HG03159 (cell line): ENCODE results near the gene FOLR3.
"Not testable (repeated sequence)": the region's sequence is repeated elsewhere in the genome, so short reads cannot be mapped to it uniquely, and the experiment has no call there.

Experiments used
- ATAC-seq: cut with Tn5 transposase; IDR thresholded peaks from one replicate; pipeline ENCODE4 v1.9.1; 2021; ENCODE audit warnings: mild to moderate bottlenecking, moderate library complexity; ENCODE audit not compliant: unreplicated experiment

Gene FOLR3

DNA sequence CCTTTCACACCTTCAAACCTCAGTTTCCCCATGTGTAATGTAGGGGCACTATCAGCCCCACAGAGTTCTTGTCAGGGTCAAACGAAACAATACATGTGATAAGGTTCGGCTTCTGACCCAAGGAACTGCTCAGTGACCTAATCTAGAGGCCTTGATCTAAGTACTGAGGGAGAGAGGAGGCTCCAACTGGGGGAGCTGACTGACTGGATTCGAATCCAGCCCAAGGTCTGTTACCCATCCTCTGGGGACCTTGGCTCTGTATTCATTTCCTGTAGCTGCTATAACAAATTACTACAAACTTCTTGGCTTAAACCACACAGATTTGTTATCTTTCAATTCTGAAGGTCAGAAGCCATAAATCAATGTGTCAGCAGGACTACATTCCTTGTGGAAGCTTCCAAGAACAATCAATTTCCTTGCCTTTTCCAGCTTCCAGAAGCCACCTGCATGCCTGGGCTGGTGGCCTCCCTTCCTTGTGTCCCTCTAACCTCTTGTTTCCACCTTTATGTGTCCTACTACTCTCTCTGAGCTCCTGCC is 12.3 kb upstream of the FOLR3 start:
- ATAC-seq, result no peak

DNA sequence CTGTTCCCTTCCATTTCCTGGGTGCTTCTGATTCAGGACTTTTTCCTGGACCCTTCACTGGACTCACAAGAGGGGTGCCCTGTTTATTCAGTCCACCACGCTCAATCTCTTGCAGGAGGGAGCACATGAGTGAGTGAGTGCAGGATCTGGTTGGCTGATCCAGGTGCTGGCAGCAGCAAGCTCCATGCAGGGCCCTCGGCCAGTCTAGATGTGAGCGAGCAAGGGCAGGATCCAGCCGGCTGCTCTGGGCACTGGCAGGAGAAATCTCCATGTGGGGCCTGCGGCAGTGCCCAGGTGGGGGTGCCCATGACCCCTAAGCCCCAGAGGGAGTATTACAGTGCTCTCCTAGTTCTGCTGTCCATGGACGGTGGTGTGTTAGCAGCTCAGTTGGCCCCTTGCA is 11.5 kb upstream of the FOLR3 start:
- no peak for ATAC-seq

DNA sequence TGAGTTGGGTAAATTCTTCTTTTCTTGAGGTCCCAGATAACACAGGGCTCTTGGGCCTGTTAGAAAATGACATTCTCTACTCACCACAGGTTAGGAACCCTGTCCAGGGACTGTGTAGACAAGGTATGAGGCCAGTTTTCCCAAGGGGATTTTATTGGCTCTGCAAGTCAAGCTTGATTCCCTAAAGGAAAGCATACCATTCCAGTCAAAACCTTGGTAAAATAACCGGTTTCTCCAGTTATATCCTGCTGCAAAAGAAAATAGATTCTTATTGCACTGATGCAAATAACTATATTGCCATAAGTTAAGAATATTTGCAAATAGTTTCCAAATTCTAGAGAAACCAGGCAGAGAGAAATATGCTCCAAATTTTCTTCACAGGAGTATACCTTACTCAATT is 9.6 kb upstream of the FOLR3 start:
- ATAC-seq, result no peak

GRCh38 chr11:72127923-72128322 is 7.6 kb upstream of the FOLR3 start:
- ATAC-seq, result no peak

DNA sequence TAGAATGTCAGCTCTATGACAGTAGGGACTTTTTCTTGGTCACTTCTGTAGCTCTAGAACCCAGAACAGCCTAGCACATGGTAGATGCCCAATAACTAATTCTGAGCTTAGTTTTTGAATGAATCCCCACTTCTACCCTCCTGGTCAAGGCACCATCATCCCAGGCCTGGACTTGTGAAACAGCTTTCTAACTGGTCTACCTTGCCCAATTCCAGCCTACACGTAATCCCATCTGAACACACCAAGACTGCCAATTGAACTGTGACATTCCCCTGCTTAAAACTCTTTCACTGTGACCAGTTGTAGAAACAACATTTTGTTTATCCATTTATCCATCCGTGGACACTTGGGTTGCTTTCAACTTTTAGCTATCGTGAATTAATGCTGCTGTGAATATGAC is 6.1 kb upstream of the FOLR3 start:
- ATAC-seq, result no peak

GRCh38 chr11:72132646-72133045 is 2.9 kb upstream of the FOLR3 start:
- ATAC-seq, result no peak

- ATAC-seq, result no peak
Measured at GRCh38 chr11:72135891-72136683, 562 bp downstream of the FOLR3 start.

GRCh38 chr11:72136684-72137262 is 1.2 kb downstream of the FOLR3 start:
- no peak for ATAC-seq

GRCh38 chr11:72138821-72139390 is 3.4 kb downstream of the FOLR3 start:
- no peak for ATAC-seq

- no peak for ATAC-seq
Measured at GRCh38 chr11:72139500-72139899, 4.0 kb downstream of the FOLR3 start.

DNA sequence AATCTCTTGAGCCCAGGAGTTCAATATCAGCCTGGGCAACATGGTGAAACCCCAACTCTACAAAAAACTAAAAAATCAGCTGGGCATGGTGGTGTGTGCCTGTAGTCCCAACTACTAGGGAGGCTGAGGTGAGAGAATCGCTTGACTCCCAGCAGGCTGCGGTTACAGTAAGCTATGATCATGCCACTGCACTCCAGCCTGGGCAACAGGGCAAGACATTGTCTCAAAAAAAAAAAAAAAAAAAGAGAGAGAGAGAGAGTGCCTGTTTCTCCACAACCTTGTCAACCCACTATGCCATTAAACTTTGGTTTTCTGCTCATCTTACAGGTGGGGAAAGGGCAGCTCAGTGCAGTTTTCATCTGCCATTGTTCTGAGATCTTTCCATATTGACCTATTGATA is 5.1 kb downstream of the FOLR3 start:
- ATAC-seq, result no peak

GRCh38 chr11:72141066-72141465 is 5.5 kb downstream of the FOLR3 start:
- ATAC-seq, result no peak

- not testable (repeated sequence) for ATAC-seq
Measured at GRCh38 chr11:72142086-72142485, 6.6 kb downstream of the FOLR3 start.

GRCh38 chr11:72142543-72142942 is 7.0 kb downstream of the FOLR3 start:
- ATAC-seq, result not testable (repeated sequence)

DNA sequence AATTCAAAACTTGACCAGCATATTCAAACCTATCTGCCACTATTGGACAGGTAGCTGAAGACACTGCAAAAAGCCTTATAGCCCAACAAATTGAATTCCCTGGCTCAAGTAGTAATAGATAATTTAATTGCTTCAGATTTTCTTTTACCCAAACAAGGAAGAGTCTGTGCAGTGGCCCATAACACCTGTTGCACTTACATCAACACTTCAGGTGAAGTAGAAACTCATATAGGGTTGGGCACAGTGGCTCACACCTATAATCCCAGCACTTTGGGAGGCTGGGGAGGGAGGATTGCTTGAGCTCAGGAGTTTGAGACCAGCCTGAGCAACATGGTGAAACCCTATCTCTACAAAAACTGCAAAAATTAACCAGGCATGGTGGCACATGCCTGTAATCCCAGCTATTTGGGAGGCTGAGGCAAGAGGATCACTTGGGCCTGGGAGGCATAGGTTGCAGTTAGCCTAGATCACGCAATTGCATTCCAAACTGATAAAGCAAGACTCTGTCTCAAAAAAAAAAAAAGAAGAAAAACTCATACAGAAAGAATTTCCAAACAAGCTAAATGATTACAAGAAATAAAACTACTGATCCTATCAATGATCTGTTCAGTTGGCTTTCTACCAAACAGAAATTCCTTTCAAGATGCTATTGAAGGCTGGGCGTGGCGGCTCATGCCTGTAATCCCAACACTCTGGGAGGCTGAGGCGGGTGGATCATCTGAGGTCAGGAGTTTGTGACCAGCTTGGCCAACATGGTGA is 9.5 kb downstream of the FOLR3 start:
- ATAC-seq, result no peak

GRCh38 chr11:72146625-72147024 is 11.1 kb downstream of the FOLR3 start:
- no peak for ATAC-seq

GRCh38 chr11:72150882-72151281 is 15.4 kb downstream of the FOLR3 start:
- ATAC-seq, result no peak

GRCh38 chr11:72153874-72154273 is 18.3 kb downstream of the FOLR3 start:
- ATAC-seq, result not testable (repeated sequence)

GRCh38 chr11:72154816-72155215 is 19.3 kb downstream of the FOLR3 start:
- ATAC-seq, result no peak

GRCh38 chr11:72155751-72156150 is 20.2 kb downstream of the FOLR3 start:
- ATAC-seq, result no peak

DNA sequence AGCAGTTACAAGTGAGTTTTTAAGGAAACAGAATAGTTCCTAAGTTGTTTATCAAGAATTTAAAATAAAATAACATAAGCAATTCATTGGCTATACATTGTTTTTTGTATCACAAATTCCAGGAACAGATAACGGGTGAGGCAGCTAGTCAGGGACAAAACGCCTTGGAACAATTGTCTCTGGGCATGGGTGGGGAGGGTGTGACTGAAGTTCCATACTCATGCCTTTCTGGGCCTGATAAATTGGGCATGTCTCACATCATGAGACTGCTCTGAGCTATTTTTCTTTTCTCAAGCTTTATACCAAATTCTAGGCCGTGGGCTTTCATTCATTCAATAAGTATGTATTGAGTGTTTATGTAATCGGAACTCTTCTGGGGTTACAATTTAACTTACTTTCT is 21.6 kb downstream of the FOLR3 start:
- no peak for ATAC-seq
